Lower lobe of right lung (tissue), 2 donors: ENCODE data around the gene CBX1. TPM values are rescaled to one million over a fixed set of nuclear protein-coding genes. Genes with fewer than 3 reads are reported as not detected.

Source experiments
- ATAC-seq, 2 donors: fragments of 200-7000 bp; cut with Tn5 transposase; one replicate each; pipeline ENCODE4 v1.9.1; 2020 to 2022; ENCODE audit warnings: mild to moderate bottlenecking in 2 of 2, moderate library complexity in 2 of 2
- DNase-seq: peaks from one replicate; pipeline ENCODE4 v3.0.0-alpha.2; 2020
- H3K27ac ChIP-seq: fragments of 200-600 bp; one replicate; pipeline ENCODE4 v1.8.0; 2022
- H3K27me3 ChIP-seq: fragments of 200-600 bp; one replicate; pipeline ENCODE4 v1.8.0; 2022; ENCODE audit warnings: low read depth
- H3K36me3 ChIP-seq: fragments of 200-600 bp; one replicate; pipeline ENCODE4 v1.8.0; 2022; ENCODE audit warnings: mild to moderate bottlenecking
- H3K4me1 ChIP-seq: fragments of 200-600 bp; one replicate; pipeline ENCODE4 v1.8.0; 2022
- H3K4me3 ChIP-seq: fragments of 200-600 bp; one replicate; pipeline ENCODE4 v1.8.0; 2022; ENCODE audit warnings: mild to moderate bottlenecking
- H3K9me3 ChIP-seq: fragments of 200-600 bp; one replicate; pipeline ENCODE4 v1.8.0; 2022
- CTCF ChIP-seq: fragments of 200-600 bp; IDR thresholded peaks from one replicate; pipeline ENCODE4 v1.8.0; 2022; ENCODE audit warnings: antibody characterized with exemption, mild to moderate bottlenecking
- intact Hi-C: fragments of 100-400 bp; cut with DNase I; formaldehyde crosslinking; loops from one replicate; pipeline ENCODE4 v1.11.0; 2022
- total RNA-seq: library from RNA; stranded (reverse); fragmentation: NEBNext Ultra II Directional; extraction: Animal tissue kit (Norgen Biotek cat#: 25700); gene quantifications from one replicate; pipeline ENCODE4 v1.2.1, GENCODE V29; 2021
- donor health status: DM: no; HTN: yes; CAD: no; lungs with severe emphysema.

CBX1 gene
- total RNA-seq, 1 donor from 2014 or later, result 30.7 TPM

GRCh38 chr17:48030531-48030930 is 70.7 kb downstream of the CBX1 start:
- intact Hi-C loops, result no loop called here
- ATAC-seq (no peak), DNase-seq (no peak)
- Histone ChIP-seq H3K36me3 (no peaks in the 10 kb centered on the region), H3K9me3 (no peaks in the 10 kb centered on the region), H3K27ac (no peak overlapping the region), H3K4me1 (peaks cover 14% of the 10 kb centered on the region), H3K27me3 (no peaks in the 10 kb centered on the region), H3K4me3 (no peak overlapping the region)
- no peak for TF ChIP-seq CTCF

GRCh38 chr17:48028736-48029135 is 72.5 kb downstream of the CBX1 start:
- Histone ChIP-seq H3K27me3 (no peaks in the 10 kb centered on the region), H3K27ac (no peak overlapping the region), H3K4me3 (no peak overlapping the region), H3K9me3 (no peaks in the 10 kb centered on the region), H3K4me1 (peaks cover 28% of the 10 kb centered on the region), H3K36me3 (no peaks in the 10 kb centered on the region)
- no peak for TF ChIP-seq CTCF
- DNase-seq (no peak), ATAC-seq (no peak)
- intact Hi-C loops, result loop anchor here (5.0 kb wide), 1 partner anchor 44 kb away; no protein-coding TSS in a partner anchor

GRCh38 chr17:48027322-48027981 is 73.8 kb downstream of the CBX1 start:
- ATAC-seq (no peak), DNase-seq (no peak)

GRCh38 chr17:48026502-48027321 is 74.6 kb downstream of the CBX1 start:
- TF ChIP-seq CTCF, result peak; percentile 83
- ATAC-seq, result peak; percentile 49 to 51
- intact Hi-C loops, result loop anchor here (5.0 kb wide), 1 partner anchor 46 kb away; no protein-coding TSS in a partner anchor
- Histone ChIP-seq H3K27ac (no peak overlapping the region), H3K9me3 (no peaks in the 10 kb centered on the region), H3K27me3 (no peaks in the 10 kb centered on the region), H3K36me3 (no peaks in the 10 kb centered on the region), H3K4me1 (peaks cover 38% of the 10 kb centered on the region), H3K4me3 (no peak overlapping the region)
- peak; percentile 85 for DNase-seq

More at GRCh38 chr17:48027322-48027981, 73.8 kb downstream of the CBX1 start:
- Histone ChIP-seq H3K27me3 (no peaks in the 10 kb centered on the region), H3K27ac (no peak overlapping the region), H3K4me1 (peaks cover 38% of the 10 kb centered on the region), H3K4me3 (no peak overlapping the region), H3K36me3 (no peaks in the 10 kb centered on the region), H3K9me3 (no peaks in the 10 kb centered on the region)
- TF ChIP-seq CTCF, result no peak
- intact Hi-C loops, result loop anchor here (5.0 kb wide), 1 partner anchor 45 kb away; no protein-coding TSS in a partner anchor

- Histone ChIP-seq H3K27ac (no peak overlapping the region), H3K4me3 (peak overlapping the region; percentile 53), H3K9me3 (no peaks in the 10 kb centered on the region), H3K36me3 (no peaks in the 10 kb centered on the region), H3K27me3 (peaks cover 3% of the 10 kb centered on the region), H3K4me1 (peaks cover 38% of the 10 kb centered on the region)
- DNase-seq (no peak), ATAC-seq (no peak)
- no peak for TF ChIP-seq CTCF
- intact Hi-C loops, result loop anchor here (5.0 kb wide), 1 partner anchor 46 kb away; no protein-coding TSS in a partner anchor
Observed at GRCh38 chr17:48025904-48026501, 75.3 kb downstream of the CBX1 start.
